MM.1S (cell line): ENCODE data around the gene SEMA4F.

Experiments
- EZH2 ChIP-seq: fragments of 300-600 bp; sonication (generic); optimal IDR thresholded peaks from 2 replicates; pipeline ENCODE3; 2017; ENCODE audit warnings: low read depth, mild to moderate bottlenecking, antibody characterized with exemption, low read length, mixed read lengths
- TF ChIP-seq, protein P1 (sequence below): fragments of 300-600 bp; sonication (generic); IDR thresholded peaks from 2 replicates; pipeline ENCODE4 v1.5.1; 2016; ENCODE audit warnings: antibody characterized with exemption, low read length, mixed read lengths

DNA sequence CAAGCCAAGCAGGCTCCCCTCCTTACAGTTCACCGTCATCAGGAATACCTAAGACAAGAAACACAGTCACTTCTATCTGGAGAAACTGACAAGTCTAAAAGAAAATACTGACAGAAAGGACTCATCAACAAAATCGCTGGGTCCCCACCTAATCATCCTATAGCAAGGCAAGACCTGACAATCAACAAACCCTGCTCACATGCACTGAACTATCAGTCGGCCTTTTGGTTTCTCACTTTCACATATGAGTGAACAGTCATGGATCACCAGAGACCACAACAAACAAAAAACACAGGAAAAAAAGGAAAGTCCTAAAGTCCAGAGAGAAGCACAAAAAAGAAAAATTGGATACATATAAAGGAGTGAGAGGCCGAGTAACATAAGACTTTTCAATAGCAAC is 70.4 kb downstream of the SEMA4F start:
- TF ChIP-seq, protein P1, sequence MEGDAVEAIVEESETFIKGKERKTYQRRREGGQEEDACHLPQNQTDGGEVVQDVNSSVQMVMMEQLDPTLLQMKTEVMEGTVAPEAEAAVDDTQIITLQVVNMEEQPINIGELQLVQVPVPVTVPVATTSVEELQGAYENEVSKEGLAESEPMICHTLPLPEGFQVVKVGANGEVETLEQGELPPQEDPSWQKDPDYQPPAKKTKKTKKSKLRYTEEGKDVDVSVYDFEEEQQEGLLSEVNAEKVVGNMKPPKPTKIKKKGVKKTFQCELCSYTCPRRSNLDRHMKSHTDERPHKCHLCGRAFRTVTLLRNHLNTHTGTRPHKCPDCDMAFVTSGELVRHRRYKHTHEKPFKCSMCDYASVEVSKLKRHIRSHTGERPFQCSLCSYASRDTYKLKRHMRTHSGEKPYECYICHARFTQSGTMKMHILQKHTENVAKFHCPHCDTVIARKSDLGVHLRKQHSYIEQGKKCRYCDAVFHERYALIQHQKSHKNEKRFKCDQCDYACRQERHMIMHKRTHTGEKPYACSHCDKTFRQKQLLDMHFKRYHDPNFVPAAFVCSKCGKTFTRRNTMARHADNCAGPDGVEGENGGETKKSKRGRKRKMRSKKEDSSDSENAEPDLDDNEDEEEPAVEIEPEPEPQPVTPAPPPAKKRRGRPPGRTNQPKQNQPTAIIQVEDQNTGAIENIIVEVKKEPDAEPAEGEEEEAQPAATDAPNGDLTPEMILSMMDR, result no peak
- no peak for TF ChIP-seq EZH2
